Esophagus muscularis mucosa (tissue), 4 donors: Measurements from ENCODE around the gene ITPR2. TPM values are rescaled to one million over a fixed set of nuclear protein-coding genes. Genes with fewer than 3 reads are reported as not detected.

Source experiments
- DNase-seq: peaks from one replicate; pipeline ENCODE4 v3.0.0-alpha.2; 2017; ENCODE audit errors: extremely low spot score
- H3K27ac ChIP-seq, 4 donors: fragments of 200-600 bp; sonication (generic); replicated peaks in 1 of 4; 1 replicate in 3 of 4; 2 replicates in 1 of 4; pipeline ENCODE4 v1.5.1; 2016 to 2019; ENCODE audit warnings: mild to moderate bottlenecking in 1 of 4
- H3K27me3 ChIP-seq, 4 donors: fragments of 200-600 bp; sonication (generic); one replicate each; pipeline versions ENCODE4 v1.5.1 to v1.6.0; 2016 to 2019
- H3K36me3 ChIP-seq, 4 donors: fragments of 200-600 bp; sonication (generic); one replicate each; pipeline ENCODE4 v1.5.1; 2016 to 2019
- H3K4me1 ChIP-seq, 4 donors: fragments of 200-600 bp; sonication (generic); one replicate each; pipeline ENCODE4 v1.5.1; 2016 to 2019
- H3K4me3 ChIP-seq, 4 donors: fragments of 200-600 bp; sonication (generic); 1 replicate in 2 of 4; 2 replicates in 2 of 4; pipeline ENCODE4 v1.5.1; 2016 to 2019; ENCODE audit warnings: mild to moderate bottlenecking in 4 of 4, moderate library complexity in 1 of 4
- H3K9me3 ChIP-seq, 4 donors: fragments of 200-600 bp; sonication (generic); 1 replicate in 3 of 4; 2 replicates in 1 of 4; pipeline ENCODE4 v1.5.1; 2016 to 2019
- CTCF ChIP-seq, 3 experiments: fragments of 200-600 bp in 2 of 3; fragments of 450-650 bp in 1 of 3; sonication (generic) in 2 of 3; IDR thresholded peaks; one replicate each; pipeline ENCODE4 v1.5.1; 2017 to 2019; ENCODE audit warnings: antibody characterized with exemption in 3 of 3, mild to moderate bottlenecking in 2 of 3, moderate library complexity in 1 of 3
- EP300 ChIP-seq: sonication (generic); formaldehyde crosslinking; IDR thresholded peaks from one replicate; pipeline ENCODE4 v1.6.1; 2017; ENCODE audit warnings: antibody characterized with exemption
- POLR2A ChIP-seq: fragments of 450-650 bp; IDR thresholded peaks from one replicate; pipeline ENCODE4 v1.6.1; 2017; ENCODE audit warnings: antibody characterized with exemption, moderate library complexity, mild to moderate bottlenecking, low read depth
- POLR2AphosphoS5 ChIP-seq, 2 donors: sonication (generic); formaldehyde crosslinking; IDR thresholded peaks; one replicate each; pipeline ENCODE4 v1.6.1; 2017; ENCODE audit warnings: antibody characterized with exemption in 2 of 2
- WGBS: methylation state at CpG from one replicate; pipeline ENCODE4 v1.1.5; 2018; 5-methylcytosine and 5-hydroxymethylcytosine counted together
- intact Hi-C: fragments of 100-400 bp; cut with DNase I; formaldehyde crosslinking; loops from one replicate; pipeline ENCODE4 v1.15.1; 2023
- total RNA-seq, 4 donors: library from RNA; depleted of rRNA; stranded (reverse); fragments of >200 nt; gene quantifications; one replicate each; pipeline versions ENCODE4 v1.1.0 to v1.2.1, GENCODE V29; 2016

ITPR2 gene
- total RNA-seq, 4 donors from 2014 or later, result 23.7 to 26.6 (median 25.4) TPM

DNA sequence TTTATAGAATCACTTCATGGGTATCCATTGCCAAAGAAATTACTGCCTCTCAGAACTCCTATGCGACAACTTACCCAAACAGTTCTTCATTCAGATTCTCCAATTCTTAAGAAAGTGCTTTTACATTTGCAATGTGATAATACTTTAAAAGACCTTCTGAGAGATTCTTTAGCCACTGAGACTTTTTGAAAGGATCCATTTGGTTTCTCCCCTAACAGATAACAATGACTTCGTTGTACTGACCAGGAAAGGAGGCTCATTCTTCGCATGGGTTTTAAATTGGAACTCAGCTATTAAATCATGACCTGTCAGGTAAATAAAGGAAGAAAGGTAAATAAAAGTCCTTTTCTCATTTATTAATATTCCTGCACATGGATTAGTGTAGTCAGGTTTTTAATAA lies 14.8 kb downstream of the ITPR2 start:
- no peaks in the 10 kb centered on the region for H3K27me3 ChIP-seq
- DNase-seq, result no peak
- H3K4me3 ChIP-seq, result no peak overlapping the region
- intact Hi-C loops, result no loop called here
- H3K27ac ChIP-seq, result no peak overlapping the region
- 92% methylated on average over 3 of the region's 3 CpGs for WGBS
- no peak for TF ChIP-seq POLR2AphosphoS5 (IDR thresholded peaks at IDR 0.05)
- TF ChIP-seq POLR2A, result no peak
- TF ChIP-seq CTCF (IDR thresholded peaks at IDR 0.05), result no peak
- TF ChIP-seq EP300, result no peak
- H3K9me3 ChIP-seq, result no peaks in the 10 kb centered on the region
- no peaks in the 10 kb centered on the region for H3K36me3 ChIP-seq
- H3K4me1 ChIP-seq, result peaks cover 0 to 19% (median 10%) of the 10 kb centered on the region in 4 donors

- Histone ChIP-seq H3K9me3 (no peaks in the 10 kb centered on the region), H3K4me3 (no peak overlapping the region), H3K4me1 (peaks cover 0 to 18% (median 10%) of the 10 kb centered on the region in 4 donors), H3K27me3 (no peaks in the 10 kb centered on the region), H3K36me3 (no peaks in the 10 kb centered on the region), H3K27ac (no peak overlapping the region)
- 92% methylated on average over 4 of the region's 4 CpGs for WGBS
- intact Hi-C loops, result no loop called here
- DNase-seq, result no peak
- TF ChIP-seq POLR2A (no peak), EP300 (no peak), CTCF (IDR thresholded peaks at IDR 0.05) (no peak), POLR2AphosphoS5 (IDR thresholded peaks at IDR 0.05) (no peak)
These were observed 15.8 kb downstream of the ITPR2 start for GRCh38 chr12:26817183-26817591.

DNA sequence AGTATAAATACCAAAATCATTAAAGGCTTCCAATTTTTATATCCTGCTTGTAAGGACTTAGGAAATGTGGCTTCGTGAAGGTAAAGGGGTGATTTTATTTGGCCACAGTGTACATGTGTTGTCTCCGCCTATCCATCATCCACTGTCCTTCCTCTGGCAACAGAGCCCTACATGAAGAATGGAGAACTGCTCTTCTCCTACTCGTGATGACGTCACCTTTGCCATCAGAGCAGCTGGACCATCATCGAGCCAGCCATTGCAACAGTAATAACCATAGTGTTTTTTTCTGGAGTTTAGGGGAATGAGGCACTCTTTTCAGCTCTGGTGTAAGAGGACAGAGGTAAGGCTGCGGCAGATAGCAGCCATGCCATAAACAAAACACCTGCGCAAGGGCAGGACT lies 19.2 kb downstream of the ITPR2 start:
- intact Hi-C loops, result no loop called here
- no peaks in the 10 kb centered on the region for H3K9me3 ChIP-seq
- no peak overlapping the region for H3K4me3 ChIP-seq
- H3K27me3 ChIP-seq, result no peaks in the 10 kb centered on the region
- H3K4me1 ChIP-seq, result peaks cover 16 to 27% (median 21%) of the 10 kb centered on the region in 4 donors
- TF ChIP-seq EP300 (no peak), POLR2AphosphoS5 (IDR thresholded peaks at IDR 0.05) (no peak), CTCF (IDR thresholded peaks at IDR 0.05) (no peak), POLR2A (no peak)
- DNase-seq, result no peak
- no peaks in the 10 kb centered on the region for H3K36me3 ChIP-seq
- 83% methylated on average over 7 of the region's 7 CpGs for WGBS
- no peak overlapping the region for H3K27ac ChIP-seq

GRCh38 chr12:26810330-26810729 lies 22.7 kb downstream of the ITPR2 start:
- Histone ChIP-seq H3K4me1 (peaks cover 16 to 23% (median 21%) of the 10 kb centered on the region in 4 donors), H3K27me3 (no peaks in the 10 kb centered on the region), H3K9me3 (no peaks in the 10 kb centered on the region), H3K36me3 (no peaks in the 10 kb centered on the region), H3K4me3 (peak overlapping the region in 2 of 4 donors; percentile 3 to 36), H3K27ac (peak overlapping the region; percentile 42 to 70 (median 50))
- no peak for DNase-seq
- WGBS, result 18% methylated on average over 4 of the region's 4 CpGs
- intact Hi-C loops, result no loop called here
- no peak for TF ChIP-seq CTCF (IDR thresholded peaks at IDR 0.05)
- peak in 1 of 2 donors; percentile 9 for TF ChIP-seq POLR2AphosphoS5 (IDR thresholded peaks at IDR 0.05)

- Histone ChIP-seq H3K27me3 (no peaks in the 10 kb centered on the region), H3K9me3 (no peaks in the 10 kb centered on the region), H3K4me3 (peak overlapping the region in 1 of 4 donors; percentile 3), H3K4me1 (peaks cover 16 to 23% (median 21%) of the 10 kb centered on the region in 4 donors), H3K36me3 (no peaks in the 10 kb centered on the region), H3K27ac (peak overlapping the region; percentile 42 to 70 (median 50))
- WGBS, result 86% methylated on average over 6 of the region's 6 CpGs
- intact Hi-C loops, result no loop called here
- no peak for DNase-seq
- TF ChIP-seq POLR2AphosphoS5 (IDR thresholded peaks at IDR 0.05), result no peak
These were observed 23.2 kb downstream of the ITPR2 start for GRCh38 chr12:26809611-26810285.
